ENCODE data around the gene AMOTL2. TPM values are rescaled to one million over a fixed set of nuclear protein-coding genes. Genes with fewer than 3 reads are reported as not detected.

The AMOTL2 gene
- total RNA-seq, 4 donors from 2014 or later: 54.5 to 99.0 (median 59.1) TPM

- Histone ChIP-seq H3K4me1 (peaks cover 23 to 70% (median 35%) of the 10 kb centered on the region in 3 donors), H3K9me3 (no peaks in the 10 kb centered on the region), H3K36me3 (no peaks in the 10 kb centered on the region), H3K27me3 (no peaks in the 10 kb centered on the region), H3K27ac (no peak overlapping the region), H3K4me3 (no peak overlapping the region)
- no peak for TF ChIP-seq POLR2A (IDR thresholded peaks at IDR 0.05)
- TF ChIP-seq, protein P1, sequence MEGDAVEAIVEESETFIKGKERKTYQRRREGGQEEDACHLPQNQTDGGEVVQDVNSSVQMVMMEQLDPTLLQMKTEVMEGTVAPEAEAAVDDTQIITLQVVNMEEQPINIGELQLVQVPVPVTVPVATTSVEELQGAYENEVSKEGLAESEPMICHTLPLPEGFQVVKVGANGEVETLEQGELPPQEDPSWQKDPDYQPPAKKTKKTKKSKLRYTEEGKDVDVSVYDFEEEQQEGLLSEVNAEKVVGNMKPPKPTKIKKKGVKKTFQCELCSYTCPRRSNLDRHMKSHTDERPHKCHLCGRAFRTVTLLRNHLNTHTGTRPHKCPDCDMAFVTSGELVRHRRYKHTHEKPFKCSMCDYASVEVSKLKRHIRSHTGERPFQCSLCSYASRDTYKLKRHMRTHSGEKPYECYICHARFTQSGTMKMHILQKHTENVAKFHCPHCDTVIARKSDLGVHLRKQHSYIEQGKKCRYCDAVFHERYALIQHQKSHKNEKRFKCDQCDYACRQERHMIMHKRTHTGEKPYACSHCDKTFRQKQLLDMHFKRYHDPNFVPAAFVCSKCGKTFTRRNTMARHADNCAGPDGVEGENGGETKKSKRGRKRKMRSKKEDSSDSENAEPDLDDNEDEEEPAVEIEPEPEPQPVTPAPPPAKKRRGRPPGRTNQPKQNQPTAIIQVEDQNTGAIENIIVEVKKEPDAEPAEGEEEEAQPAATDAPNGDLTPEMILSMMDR (IDR thresholded peaks at IDR 0.05): peak in 1 of 6 experiments; percentile 24
- intact Hi-C loops (cut with DNase I): no loop called here
- DNase-seq: no peak
- 76 to 89% methylated on average over 6 of the region's 9 CpGs for WGBS, 2 donors
These were observed 34.9 kb downstream of the AMOTL2 start for GRCh38 chr3:134339331-134339730.

GRCh38 chr3:134338516-134339261 lies 35.6 kb downstream of the AMOTL2 start:
- H3K27ac ChIP-seq: peak overlapping the region in 1 of 4 donors; percentile 82
- H3K27me3 ChIP-seq: no peaks in the 10 kb centered on the region
- peaks cover 27 to 76% (median 42%) of the 10 kb centered on the region in 3 donors for H3K4me1 ChIP-seq
- no peaks in the 10 kb centered on the region for H3K36me3 ChIP-seq
- H3K9me3 ChIP-seq: no peaks in the 10 kb centered on the region
- 85 to 100% methylated on average over 2 to 5 of the region's 5 CpGs for WGBS, 2 donors
- TF ChIP-seq, protein P1 (IDR thresholded peaks at IDR 0.05): no peak
- no peak for TF ChIP-seq POLR2A (IDR thresholded peaks at IDR 0.05)
- intact Hi-C loops (cut with DNase I): no loop called here
- no peak overlapping the region for H3K4me3 ChIP-seq
- no peak for DNase-seq

DNA sequence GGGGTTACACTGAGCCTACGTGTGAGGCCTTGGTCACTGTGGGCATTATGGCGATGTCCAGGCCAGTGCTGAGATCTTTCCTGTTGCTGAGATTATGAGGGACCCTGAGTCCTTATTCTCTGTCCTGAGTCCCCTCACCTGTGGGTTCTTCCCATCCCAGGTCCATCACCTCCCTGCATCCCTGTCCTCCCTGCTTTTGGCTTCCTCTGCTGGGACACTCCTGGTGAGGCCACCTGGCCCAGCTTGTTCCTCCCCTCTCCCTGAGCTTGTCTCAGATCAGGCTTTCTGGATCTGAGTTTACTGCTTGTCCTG lies 36.1 kb downstream of the AMOTL2 start:
- no peak overlapping the region for H3K4me3 ChIP-seq
- H3K27ac ChIP-seq: peak overlapping the region in 2 of 4 donors; percentile 78 to 82
- no peak for TF ChIP-seq POLR2A (IDR thresholded peaks at IDR 0.05)
- TF ChIP-seq, protein P1 (IDR thresholded peaks at IDR 0.05): no peak
- intact Hi-C loops (cut with DNase I): no loop called here
- no peaks in the 10 kb centered on the region for H3K9me3 ChIP-seq
- DNase-seq: no peak
- H3K27me3 ChIP-seq: no peaks in the 10 kb centered on the region
- 86 to 96% methylated on average over 2 of the region's 2 CpGs for WGBS, 2 donors
- H3K36me3 ChIP-seq: no peaks in the 10 kb centered on the region
- H3K4me1 ChIP-seq: peaks cover 27 to 82% (median 47%) of the 10 kb centered on the region in 3 donors

- Histone ChIP-seq H3K4me1 (peaks cover 27 to 87% (median 48%) of the 10 kb centered on the region in 3 donors), H3K27me3 (no peaks in the 10 kb centered on the region), H3K9me3 (no peaks in the 10 kb centered on the region), H3K4me3 (no peak overlapping the region), H3K36me3 (no peaks in the 10 kb centered on the region), H3K27ac (peak overlapping the region; percentile 5 to 82 (median 68))
- DNase-seq: no peak
- intact Hi-C loops (cut with DNase I): no loop called here
- 76 to 94% methylated on average over 2 to 3 of the region's 3 CpGs for WGBS, 2 donors
- TF ChIP-seq, protein P1 (IDR thresholded peaks at IDR 0.05): peak in 1 of 6 experiments; percentile 28
- TF ChIP-seq POLR2A (IDR thresholded peaks at IDR 0.05): no peak
These were observed 36.6 kb downstream of the AMOTL2 start for GRCh38 chr3:134337511-134338200.

GRCh38 chr3:134337071-134337482 lies 37.2 kb downstream of the AMOTL2 start:
- Histone ChIP-seq H3K27ac (peak overlapping the region; percentile 57 to 82 (median 71)), H3K9me3 (no peaks in the 10 kb centered on the region), H3K4me3 (no peak overlapping the region), H3K36me3 (no peaks in the 10 kb centered on the region), H3K4me1 (peaks cover 30 to 92% (median 53%) of the 10 kb centered on the region in 3 donors), H3K27me3 (no peaks in the 10 kb centered on the region)
- no peak for DNase-seq
- intact Hi-C loops (cut with DNase I): no loop called here
- WGBS, 2 donors: 48% methylated on average over 5 of the region's 8 CpGs; no CpG with 5 or more reads in 1 of the 2 donors
- no peak for TF ChIP-seq POLR2A (IDR thresholded peaks at IDR 0.05)
- TF ChIP-seq, protein P1 (IDR thresholded peaks at IDR 0.05): no peak

Data from esophagus squamous epithelium (tissue), 5 donors.